ENCODE results near the gene PRR23C.

Gene PRR23C

GRCh38 chr3:138995706-138996105, 49.0 kb downstream of the PRR23C start:
- DNase-seq: no peak

Data from NCI-H2227 treated with DMSO at 0.1 percent for 48 hours (cell line).